Stomach (tissue), 4 donors: ENCODE results near the gene CDH12.

Experiments used
- CTCF ChIP-seq, 7 experiments: fragments of 450-650 bp in 4 of 7; fragments of 200-600 bp in 3 of 7; sonication (generic) in 3 of 7; IDR thresholded peaks; one replicate each; pipeline ENCODE4 v1.5.1; 2016 to 2019; ENCODE audit warnings: antibody characterized with exemption in 7 of 7, control low read depth in 2 of 7, mild to moderate bottlenecking in 1 of 7
- EP300 ChIP-seq: sonication (generic); formaldehyde crosslinking; IDR thresholded peaks from one replicate; pipeline ENCODE4 v1.6.1; 2017; ENCODE audit warnings: antibody characterized with exemption
- POLR2A ChIP-seq, 4 donors: fragments of 450-650 bp; IDR thresholded peaks; one replicate each; pipeline ENCODE4 v1.6.1; 2016; ENCODE audit warnings: antibody characterized with exemption in 4 of 4, control low read depth in 2 of 4, mild to moderate bottlenecking in 1 of 4, moderate library complexity in 1 of 4
- POLR2AphosphoS5 ChIP-seq, 3 donors: sonication (generic); formaldehyde crosslinking; IDR thresholded peaks; one replicate each; pipeline ENCODE4 v1.6.1; 2016; ENCODE audit warnings: antibody characterized with exemption in 3 of 3

- TF ChIP-seq CTCF (IDR thresholded peaks at IDR 0.05) (no peak), POLR2A (IDR thresholded peaks at IDR 0.05) (no peak), POLR2AphosphoS5 (IDR thresholded peaks at IDR 0.05) (no peak), EP300 (no peak)
Measured at GRCh38 chr5:22473886-22474285, 379.3 kb downstream of the CDH12 start.
